ENCODE data around the gene CYP1A2.
A peak's percentile ranks its signal among the peaks of the same experiment; 100 is the strongest.

The CYP1A2 gene

DNA sequence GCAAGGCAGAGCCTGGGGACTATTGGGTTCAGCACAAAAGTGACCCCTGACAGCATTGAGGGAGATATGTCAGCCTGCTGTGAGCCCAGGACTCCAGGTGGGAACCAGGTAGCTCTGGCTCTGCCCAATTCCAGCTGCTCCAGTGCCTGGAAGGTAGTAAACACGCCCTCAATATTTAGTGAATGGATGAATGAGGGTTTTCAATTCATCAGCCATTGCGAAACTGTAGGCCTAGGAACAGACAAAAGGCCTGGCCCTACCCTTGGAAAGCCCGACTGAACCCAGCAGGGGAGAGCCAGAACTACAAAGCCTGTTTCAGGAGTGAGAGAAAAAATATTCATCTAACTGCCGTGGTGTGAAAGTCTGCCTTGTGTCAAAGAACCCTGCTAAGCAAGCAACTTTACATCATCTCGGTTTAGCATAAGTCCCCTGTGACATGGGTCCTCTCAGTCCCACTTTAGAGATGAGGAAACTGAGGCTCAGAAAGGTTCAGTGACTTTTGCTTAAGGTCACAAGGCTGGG lies 25.1 kb downstream of the CYP1A2 start:
- peak overlapping the region in 13 of 21 experiments; percentile 3 to 100 (median 42) for H3K27ac ChIP-seq
- H3K4me3 ChIP-seq: no peak overlapping the region

GRCh38 chr15:74775132-74775562 lies 26.5 kb downstream of the CYP1A2 start:
- Histone ChIP-seq H3K4me3 (no peak overlapping the region), H3K27ac (peak overlapping the region in 14 of 21 experiments; percentile 0 to 100 (median 54))

DNA sequence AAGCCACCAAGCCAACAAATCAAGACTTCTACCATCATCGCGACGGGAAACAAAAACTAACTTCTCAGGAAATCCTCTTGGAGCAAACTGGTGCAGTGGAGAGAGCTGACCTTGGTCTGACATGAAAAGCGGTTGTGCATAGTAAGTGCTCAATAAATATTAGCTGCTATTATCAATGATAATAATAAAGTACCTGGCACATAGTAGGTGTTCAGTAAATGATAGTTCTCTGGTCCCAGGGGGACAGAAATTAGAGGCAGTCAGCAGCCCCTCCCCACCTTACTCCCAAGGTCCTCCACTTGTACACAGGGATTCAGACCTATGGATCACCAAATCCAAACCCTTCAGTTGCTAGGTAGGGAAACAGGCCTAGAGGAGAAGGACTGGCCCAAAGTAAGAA lies 27.2 kb downstream of the CYP1A2 start:
- peak overlapping the region in 14 of 21 experiments; percentile 21 to 100 (median 78) for H3K27ac ChIP-seq
- no peak overlapping the region for H3K4me3 ChIP-seq

GRCh38 chr15:74776821-74777768 lies 28.4 kb downstream of the CYP1A2 start:
- peak overlapping the region in 19 of 21 experiments; percentile 11 to 100 (median 78) for H3K27ac ChIP-seq
- H3K4me3 ChIP-seq: no peak overlapping the region

GRCh38 chr15:74777769-74778598 lies 29.3 kb downstream of the CYP1A2 start:
- no peak overlapping the region for H3K4me3 ChIP-seq
- peak overlapping the region in 17 of 21 experiments; percentile 26 to 100 (median 80) for H3K27ac ChIP-seq

DNA sequence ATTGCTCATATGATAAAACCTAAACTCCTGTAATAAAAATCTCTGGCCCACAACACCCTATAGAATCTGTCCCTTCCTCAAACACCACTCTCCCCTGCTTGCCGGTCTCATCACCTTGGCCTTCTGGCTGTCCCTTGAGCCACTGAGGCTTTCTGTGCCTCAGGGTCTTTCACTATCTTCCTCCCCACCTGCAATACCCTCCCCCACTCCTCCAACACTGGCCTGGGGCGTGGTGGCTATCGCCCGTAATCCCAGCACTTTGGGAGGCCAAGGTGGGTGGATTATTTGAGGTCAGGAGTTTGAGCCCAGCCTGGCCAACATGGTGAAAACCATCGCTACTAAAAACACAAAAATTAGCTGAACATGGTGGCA lies 29.9 kb downstream of the CYP1A2 start:
- H3K4me3 ChIP-seq: no peak overlapping the region
- H3K27ac ChIP-seq: peak overlapping the region in 11 of 21 experiments; percentile 26 to 100 (median 83)

DNA sequence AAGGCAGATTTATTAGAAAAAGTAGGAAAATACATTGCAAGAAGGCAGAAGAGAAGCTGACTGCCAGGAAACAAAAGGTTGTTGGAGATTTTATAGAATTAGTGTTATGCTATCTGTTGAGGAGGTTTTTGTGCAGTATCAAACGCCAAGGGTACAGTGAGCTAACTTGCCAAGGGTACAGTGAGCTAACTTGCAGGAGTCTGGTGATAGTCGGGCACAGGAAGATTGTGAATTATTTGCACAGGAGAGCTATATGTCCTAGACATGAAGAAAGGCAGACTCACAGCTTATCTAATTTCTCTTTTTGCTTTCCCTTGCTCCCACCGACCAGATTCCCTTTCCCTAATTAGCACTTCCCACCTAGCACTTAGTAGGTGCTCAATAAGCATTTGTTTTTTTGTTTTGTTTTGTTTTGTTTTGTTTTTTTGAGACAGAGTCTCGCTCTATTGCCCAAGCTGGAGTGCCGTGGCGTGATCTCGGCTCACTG lies 30.6 kb downstream of the CYP1A2 start:
- Histone ChIP-seq H3K4me3 (no peak overlapping the region), H3K27ac (peak overlapping the region in 8 of 21 experiments; percentile 21 to 100 (median 93))

DNA sequence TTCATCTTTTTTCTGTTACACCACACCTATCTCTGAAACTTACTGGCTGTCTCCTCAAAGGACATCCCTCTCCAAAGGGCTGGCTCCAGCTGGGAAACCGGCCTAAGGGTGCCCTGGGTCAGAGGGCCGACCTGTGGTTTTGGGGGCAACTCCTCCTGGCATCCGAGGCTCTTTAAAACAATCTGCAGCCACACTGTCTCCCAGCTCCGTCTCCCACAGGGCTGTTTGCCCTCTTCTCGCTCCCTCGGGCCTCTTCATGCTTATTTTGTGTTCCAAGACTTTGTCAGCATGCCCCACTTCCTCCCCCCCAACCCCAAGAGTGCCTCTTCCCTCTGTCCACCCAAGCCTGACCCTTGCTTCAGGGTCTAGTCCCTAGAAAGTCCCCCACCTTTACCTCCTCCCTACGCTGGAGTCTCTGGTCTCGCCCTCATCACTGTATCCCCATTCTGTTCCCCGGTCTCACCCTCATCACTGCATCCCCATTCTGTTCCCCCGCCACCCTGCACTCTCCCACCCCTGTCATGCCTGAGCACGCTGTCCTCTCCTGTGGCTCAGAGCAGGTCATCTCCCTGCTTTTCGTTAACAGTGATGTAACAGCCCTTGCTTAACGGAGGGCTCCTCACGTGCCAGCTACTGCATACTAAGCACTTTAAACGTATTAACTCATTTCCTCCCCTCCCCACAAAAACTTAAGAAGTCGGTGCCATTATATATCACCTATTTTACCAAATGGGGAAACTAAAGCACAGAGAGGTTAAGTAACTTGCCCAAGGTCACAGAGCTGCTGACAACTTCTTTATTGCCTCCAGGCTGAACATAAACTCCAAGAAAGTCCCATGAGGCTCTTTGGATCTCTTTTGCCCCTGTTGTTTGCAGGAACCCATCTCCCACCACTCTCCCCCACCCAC lies 32.1 kb downstream of the CYP1A2 start:
- Histone ChIP-seq H3K27ac (peak overlapping the region in 17 of 21 experiments; percentile 18 to 100 (median 66)), H3K4me3 (peak overlapping the region; percentile 22 to 96 (median 81))

DNA sequence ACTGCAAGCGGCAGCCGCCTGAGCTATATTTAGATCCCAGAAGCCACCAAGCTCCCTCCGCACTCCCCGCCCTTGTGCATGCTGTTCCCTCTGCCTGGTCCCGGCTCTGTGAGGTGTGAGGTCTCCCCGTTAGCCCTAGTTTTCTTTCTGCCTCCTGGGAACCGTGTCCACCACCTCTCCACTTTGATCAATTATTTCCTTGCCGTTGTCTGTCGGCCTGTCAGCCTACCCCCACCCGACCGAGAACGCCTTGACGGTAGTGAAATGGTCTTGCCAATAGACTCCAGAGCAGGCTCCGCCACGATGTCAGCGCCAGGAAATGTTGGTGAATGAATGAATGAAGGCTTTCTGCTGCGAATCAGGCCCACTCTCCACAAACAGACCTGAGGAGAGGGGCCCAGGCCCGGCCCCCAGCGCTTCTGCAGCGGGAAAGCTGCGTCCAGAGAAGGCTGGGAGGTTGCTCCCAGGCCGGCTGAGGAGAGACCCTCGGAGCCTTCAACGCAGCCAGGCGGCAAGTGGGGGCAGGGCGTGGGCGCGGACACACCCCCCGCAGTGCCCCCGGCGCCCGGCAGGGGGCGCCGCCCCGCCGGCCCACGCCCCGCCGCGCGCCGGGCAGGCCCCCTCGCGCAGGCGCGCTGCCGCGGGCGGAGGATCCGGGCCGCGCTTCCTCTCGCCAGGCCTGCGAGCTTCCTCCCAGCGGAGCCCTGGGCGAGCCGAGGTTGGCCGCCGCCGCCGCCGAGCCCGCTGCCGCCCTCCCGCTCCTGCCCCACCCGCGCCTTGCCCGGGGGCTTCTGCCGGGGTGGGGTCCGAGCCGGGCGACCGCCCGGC lies 33.0 kb downstream of the CYP1A2 start, which contains the start of gene CSK:
CSK (plus strand) TSS at position 650 of the 828 bp plus-strand sequence. CDS start 16,218 bp downstream, outside the sequence.
- peak within 1 kb of the TSS; percentile 84 to 100 (median 91) for H3K27ac ChIP-seq
- H3K4me3 ChIP-seq: peak within 1 kb of the TSS; percentile 59 to 96 (median 81)

DNA sequence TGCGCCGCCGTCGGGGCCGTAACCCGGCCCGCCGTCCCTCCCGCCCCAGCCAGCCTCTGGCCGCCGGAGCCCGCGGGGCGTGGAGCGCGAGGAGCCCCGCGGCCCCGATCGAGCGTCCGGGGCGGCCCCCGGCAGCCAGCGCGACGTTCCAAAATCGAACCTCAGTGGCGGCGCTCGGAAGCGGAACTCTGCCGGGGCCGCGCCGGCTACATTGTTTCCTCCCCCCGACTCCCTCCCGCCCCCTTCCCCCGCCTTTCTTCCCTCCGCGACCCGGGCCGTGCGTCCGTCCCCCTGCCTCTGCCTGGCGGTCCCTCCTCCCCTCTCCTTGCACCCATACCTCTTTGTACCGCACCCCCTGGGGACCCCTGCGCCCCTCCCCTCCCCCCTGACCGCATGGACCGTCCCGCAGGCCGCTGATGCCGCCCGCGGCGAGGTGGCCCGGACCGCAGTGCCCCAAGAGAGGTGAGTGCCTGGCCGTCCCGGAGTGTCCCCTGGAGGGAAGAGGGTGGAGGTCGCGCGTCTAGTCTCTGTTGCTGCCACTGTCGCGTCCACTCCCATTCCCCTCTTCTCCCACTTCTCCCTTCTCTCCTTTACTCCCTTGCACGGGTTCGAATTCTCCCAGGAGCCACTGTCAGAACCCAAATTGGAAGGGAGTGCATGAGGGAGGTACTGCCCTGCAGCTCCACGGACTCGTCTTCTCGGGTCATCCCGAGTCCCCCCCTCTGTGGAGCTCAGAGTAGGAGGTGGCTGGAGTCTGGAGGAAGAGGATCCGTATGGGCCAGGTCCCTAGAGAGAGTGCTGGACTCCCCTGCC lies 33.8 kb downstream of the CYP1A2 start:
- Histone ChIP-seq H3K27ac (peak overlapping the region; percentile 84 to 100 (median 91)), H3K4me3 (peak overlapping the region; percentile 59 to 96 (median 81))

- Histone ChIP-seq H3K27ac (peak overlapping the region; percentile 84 to 100 (median 91)), H3K4me3 (peak overlapping the region; percentile 59 to 96 (median 81))
These were observed 34.6 kb downstream of the CYP1A2 start for GRCh38 chr15:74783072-74783807.

GRCh38 chr15:74783808-74784175 lies 35.1 kb downstream of the CYP1A2 start:
- peak overlapping the region; percentile 59 to 96 (median 81) for H3K4me3 ChIP-seq
- peak overlapping the region in 20 of 21 experiments; percentile 84 to 100 (median 91) for H3K27ac ChIP-seq

- H3K27ac ChIP-seq: peak overlapping the region in 20 of 21 experiments; percentile 9 to 100 (median 91)
- peak overlapping the region; percentile 59 to 96 (median 81) for H3K4me3 ChIP-seq
These were observed 36.0 kb downstream of the CYP1A2 start for GRCh38 chr15:74784426-74785193.

GRCh38 chr15:74785194-74786032 lies 36.8 kb downstream of the CYP1A2 start:
- H3K27ac ChIP-seq: peak overlapping the region in 20 of 21 experiments; percentile 47 to 100 (median 91)

More at GRCh38 chr15:74785194-74786032, 36.8 kb downstream of the CYP1A2 start:
- peak overlapping the region in 3 of 7 experiments; percentile 11 to 89 (median 72) for H3K4me3 ChIP-seq
